ENCODE results near the gene LDLRAD3. TPM values are rescaled to one million over a fixed set of nuclear protein-coding genes. Genes with fewer than 3 reads are reported as not detected.

The LDLRAD3 gene
- total and polyA plus RNA-seq, 12 donors = 0.87 to 5.1 (median 1.7) TPM

- ATAC-seq (no peak), DNase-seq (no peak)
- intact Hi-C loops (cut with DNase I) = loop anchor here in 1 of 10 donors (10.0 kb wide), 1 partner anchor 1006 kb away; no protein-coding TSS in a partner anchor
- WGBS, 2 donors = 75 to 76% methylated on average over 5 of the region's 5 CpGs
- Histone ChIP-seq H3K9me3 (peaks cover 0 to 20% (median 9%) of the 10 kb centered on the region in 11 donors), H3K4me1 (peaks cover 0 to 41% (median 13%) of the 10 kb centered on the region in 9 donors), H3K27ac (no peak overlapping the region), H3K36me3 (no peaks in the 10 kb centered on the region), H3K27me3 (no peaks in the 10 kb centered on the region), H3K4me3 (no peak overlapping the region)
- TF ChIP-seq CTCF (IDR thresholded peaks at IDR 0.05) = no peak
These were observed 126.5 kb downstream of the LDLRAD3 start for GRCh38 chr11:36070213-36070953.

GRCh38 chr11:36070954-36071330 lies 127.1 kb downstream of the LDLRAD3 start:
- 94 to 96% methylated on average over 5 of the region's 5 CpGs for WGBS, 2 donors

GRCh38 chr11:36071917-36072500 lies 128.1 kb downstream of the LDLRAD3 start:
- Histone ChIP-seq H3K4me1 (peaks cover 0 to 44% (median 13%) of the 10 kb centered on the region in 9 donors), H3K27ac (peak overlapping the region in 1 of 10 donors; percentile 69), H3K9me3 (peaks cover 0 to 17% (median 1%) of the 10 kb centered on the region in 11 donors), H3K4me3 (no peak overlapping the region), H3K27me3 (no peaks in the 10 kb centered on the region), H3K36me3 (no peaks in the 10 kb centered on the region)
- no peak for DNase-seq
- 83 to 91% methylated on average over 2 of the region's 2 CpGs for WGBS, 2 donors
- no peak for ATAC-seq
- intact Hi-C loops (cut with DNase I) = loop anchor here in 1 of 10 donors (10.0 kb wide), 1 partner anchor 1007 kb away; no protein-coding TSS in a partner anchor
- TF ChIP-seq CTCF (IDR thresholded peaks at IDR 0.05) = no peak

More at GRCh38 chr11:36070954-36071330, 127.1 kb downstream of the LDLRAD3 start:
- no peak overlapping the region for H3K27ac ChIP-seq
- DNase-seq = no peak
- no peak overlapping the region for H3K4me3 ChIP-seq
- no peaks in the 10 kb centered on the region for H3K36me3 ChIP-seq
- no peaks in the 10 kb centered on the region for H3K27me3 ChIP-seq
- intact Hi-C loops (cut with DNase I) = loop anchor here in 1 of 10 donors (10.0 kb wide), 1 partner anchor 1006 kb away; no protein-coding TSS in a partner anchor
- H3K9me3 ChIP-seq = peaks cover 0 to 20% (median 9%) of the 10 kb centered on the region in 11 donors
- no peak for ATAC-seq
- TF ChIP-seq CTCF (IDR thresholded peaks at IDR 0.05) = no peak
- peaks cover 0 to 44% (median 13%) of the 10 kb centered on the region in 9 donors for H3K4me1 ChIP-seq

- Histone ChIP-seq H3K27me3 (no peaks in the 10 kb centered on the region), H3K9me3 (peaks cover 0 to 11% (median 0%) of the 10 kb centered on the region in 11 donors), H3K4me1 (peaks cover 0 to 44% (median 13%) of the 10 kb centered on the region in 9 donors), H3K4me3 (no peak overlapping the region), H3K36me3 (no peaks in the 10 kb centered on the region), H3K27ac (peak overlapping the region in 6 of 10 donors; percentile 4 to 69 (median 35))
- no peak for TF ChIP-seq CTCF (IDR thresholded peaks at IDR 0.05)
- ATAC-seq (peak; percentile 50 to 92 (median 86)), DNase-seq (peak; percentile 25 to 46)
- intact Hi-C loops (cut with DNase I) = loop anchor here in 1 of 10 donors (10.0 kb wide), 1 partner anchor 1009 kb away; no protein-coding TSS in a partner anchor
- 49 to 54% methylated on average over 9 of the region's 9 CpGs for WGBS, 2 donors
These were observed 129.7 kb downstream of the LDLRAD3 start for GRCh38 chr11:36073411-36074203.
